Subcutaneous adipose tissue (tissue), 4 donors: ENCODE data around the gene ABCG1. TPM values are rescaled to one million over a fixed set of nuclear protein-coding genes. Genes with fewer than 3 reads are reported as not detected.

Experiments
- CTCF ChIP-seq: fragments of 450-650 bp; IDR thresholded peaks from one replicate; pipeline ENCODE4 v1.5.1; 2016; ENCODE audit warnings: low read depth, mild to moderate bottlenecking, control low read depth, antibody characterized with exemption, moderate library complexity
- total RNA-seq, 4 donors: library from RNA; depleted of rRNA; stranded (reverse); fragments of >200 nt; gene quantifications; one replicate each; pipeline ENCODE4 v1.1.0, GENCODE V29; 2016

Gene ABCG1
- total RNA-seq, 4 donors from 2014 or later = 8.6 to 34.7 (median 15.8) TPM

- no peak for TF ChIP-seq CTCF
These were observed 50.4 kb downstream of the ABCG1 start for GRCh38 chr21:42269386-42269785.

GRCh38 chr21:42271065-42271464 is 52.1 kb downstream of the ABCG1 start:
- no peak for TF ChIP-seq CTCF

GRCh38 chr21:42272109-42272962 is 53.4 kb downstream of the ABCG1 start:
- no peak for TF ChIP-seq CTCF

- TF ChIP-seq CTCF = no peak
These were observed 54.2 kb downstream of the ABCG1 start for GRCh38 chr21:42272984-42273600.

- TF ChIP-seq CTCF = no peak
These were observed 57.1 kb downstream of the ABCG1 start for GRCh38 chr21:42276076-42276475.

- TF ChIP-seq CTCF = no peak
These were observed 57.7 kb downstream of the ABCG1 start for GRCh38 chr21:42276526-42277154.

GRCh38 chr21:42277593-42277992 is 58.7 kb downstream of the ABCG1 start:
- no peak for TF ChIP-seq CTCF
